NCI-H146 treated with DMSO at 0.1 percent for 48 hours (cell line): Measurements from ENCODE around the gene KNCN.

Experiments
- DNase-seq: peaks from one replicate; lab custom pipeline; 2025; ENCODE audit not compliant: unreplicated experiment; lab: John Stamatoyannopoulos, UW

The KNCN gene

GRCh38 chr1:46508757-46509156 is 42.7 kb downstream of the KNCN start:
- DNase-seq, result no peak

DNA sequence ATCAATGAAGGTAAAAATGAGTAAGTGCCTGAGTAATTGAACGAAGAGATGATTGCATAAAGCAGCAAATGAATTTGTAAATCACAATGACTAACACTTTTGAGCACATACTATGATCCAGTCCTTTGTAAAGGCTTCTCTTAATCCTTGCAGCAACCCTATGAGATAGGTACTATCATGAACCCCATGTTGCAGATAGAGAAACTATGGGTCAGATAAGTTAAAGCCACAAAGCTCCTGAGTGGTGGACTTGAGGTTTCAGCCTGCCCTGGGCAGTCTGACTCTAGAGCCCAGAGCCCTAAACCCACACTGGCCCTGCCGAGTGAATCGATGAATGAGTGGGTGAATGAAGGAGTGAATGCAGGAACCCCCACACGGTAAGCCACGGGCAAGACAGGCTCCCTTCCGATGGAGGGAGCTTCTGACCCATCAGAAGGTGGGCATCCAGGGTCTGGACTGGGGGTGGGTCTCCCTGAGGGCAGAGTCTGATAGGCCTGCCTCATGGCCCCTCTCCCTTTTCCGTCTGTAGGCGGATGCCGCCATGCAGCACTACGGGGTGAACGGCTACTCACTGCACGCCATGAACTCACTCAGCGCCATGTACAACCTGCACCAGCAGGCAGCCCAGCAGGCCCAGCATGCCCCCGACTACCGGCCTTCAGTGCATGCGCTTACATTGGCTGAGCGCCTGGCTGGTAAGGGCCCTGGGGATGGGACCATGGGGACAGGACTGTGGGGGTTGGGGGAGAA is 44.8 kb downstream of the KNCN start:
- DNase-seq, result no peak

GRCh38 chr1:46503421-46503820 is 48.0 kb downstream of the KNCN start:
- no peak for DNase-seq

DNA sequence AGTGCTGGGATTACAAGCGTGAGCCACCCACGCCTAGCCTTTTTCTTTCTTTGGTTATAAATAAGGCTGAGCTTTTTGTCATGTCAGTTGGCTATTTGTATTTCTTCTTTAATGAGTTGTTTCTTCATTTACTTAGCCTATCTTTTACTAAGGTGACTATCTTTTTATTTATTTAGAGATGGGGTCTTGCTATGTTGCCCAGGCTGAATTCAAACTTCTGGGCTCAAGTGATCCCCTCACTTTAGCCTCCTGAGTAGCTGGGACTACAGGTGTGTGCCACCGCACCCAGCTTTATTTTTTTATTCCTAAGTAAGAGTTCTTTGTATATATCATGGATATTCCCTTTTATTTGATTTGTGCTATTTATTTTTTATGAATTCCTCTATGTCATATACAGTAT is 49.9 kb downstream of the KNCN start:
- no peak for DNase-seq

DNA sequence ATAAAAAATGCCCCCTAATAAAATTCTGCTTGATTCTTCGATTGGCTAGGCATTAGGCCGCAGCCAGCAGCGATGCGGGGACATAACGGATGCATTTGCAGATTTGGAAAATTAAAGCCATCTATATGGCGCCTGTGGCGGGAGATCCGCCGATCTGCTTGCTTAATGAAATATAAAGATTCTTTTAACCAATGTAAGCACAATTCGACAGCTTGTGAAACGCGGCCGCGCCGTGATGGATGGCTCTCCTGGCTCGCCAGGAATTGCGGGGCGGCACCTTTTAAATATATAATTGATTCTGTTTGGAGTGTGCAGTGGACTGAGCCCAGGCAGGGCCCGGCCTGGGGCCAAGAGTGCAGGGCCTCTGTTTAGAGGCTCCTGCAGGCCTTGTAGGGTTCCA is 53.8 kb downstream of the KNCN start:
- DNase-seq, result no peak

DNA sequence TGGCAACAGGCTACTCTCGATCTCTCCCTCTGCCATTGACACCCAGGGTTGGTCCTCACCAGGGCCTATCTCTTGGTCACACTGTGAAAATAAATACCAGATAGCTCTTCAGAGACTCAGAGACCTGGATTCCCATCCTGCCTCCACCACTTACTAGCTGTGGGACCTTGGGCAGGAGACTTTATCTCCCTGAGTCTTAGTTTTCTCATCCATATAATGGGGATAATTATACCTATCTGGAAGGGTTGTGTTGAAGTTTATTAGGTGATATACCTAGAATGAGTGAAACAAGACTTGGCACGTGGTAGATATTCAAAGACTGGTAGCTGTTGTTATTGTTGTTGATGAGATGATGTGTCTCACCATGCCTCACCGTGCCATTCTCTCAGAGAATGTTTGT is 54.4 kb downstream of the KNCN start:
- no peak for DNase-seq

GRCh38 chr1:46496505-46496904 is 54.9 kb downstream of the KNCN start:
- DNase-seq, result no peak

- no peak for DNase-seq
Measured at GRCh38 chr1:46495778-46496177, 55.7 kb downstream of the KNCN start.
